ENCODE results near the gene C11orf54.
A peak's percentile ranks its signal among the peaks of the same experiment; 100 is the strongest.

The C11orf54 gene

GRCh38 chr11:93727985-93728791 lies 13.3 kb upstream of the C11orf54 start:
- Mint-ChIP-seq H3K36me3 (ENCODE audit: low read depth) (peaks cover 71% of the 10 kb centered on the region), H3K27me3 (ENCODE audit: low read depth) (no peaks in the 10 kb centered on the region), H3K4me3 (no peak overlapping the region), H3K4me1 (ENCODE audit: low read depth) (peaks cover 6% of the 10 kb centered on the region), H3K9me3 (no peaks in the 10 kb centered on the region), H3K27ac (peak overlapping the region; percentile 3)
- DNase-seq (ENCODE audit: low spot score) = no peak

GRCh38 chr11:93728792-93729128 lies 12.7 kb upstream of the C11orf54 start:
- H3K9me3 Mint-ChIP-seq = no peaks in the 10 kb centered on the region
- peaks cover 74% of the 10 kb centered on the region for H3K36me3 Mint-ChIP-seq (ENCODE audit: low read depth)
- H3K27ac Mint-ChIP-seq = no peak overlapping the region
- no peak overlapping the region for H3K4me3 Mint-ChIP-seq
- H3K4me1 Mint-ChIP-seq (ENCODE audit: low read depth) = peaks cover 7% of the 10 kb centered on the region
- no peaks in the 10 kb centered on the region for H3K27me3 Mint-ChIP-seq (ENCODE audit: low read depth)
- no peak for DNase-seq (ENCODE audit: low spot score)

DNA sequence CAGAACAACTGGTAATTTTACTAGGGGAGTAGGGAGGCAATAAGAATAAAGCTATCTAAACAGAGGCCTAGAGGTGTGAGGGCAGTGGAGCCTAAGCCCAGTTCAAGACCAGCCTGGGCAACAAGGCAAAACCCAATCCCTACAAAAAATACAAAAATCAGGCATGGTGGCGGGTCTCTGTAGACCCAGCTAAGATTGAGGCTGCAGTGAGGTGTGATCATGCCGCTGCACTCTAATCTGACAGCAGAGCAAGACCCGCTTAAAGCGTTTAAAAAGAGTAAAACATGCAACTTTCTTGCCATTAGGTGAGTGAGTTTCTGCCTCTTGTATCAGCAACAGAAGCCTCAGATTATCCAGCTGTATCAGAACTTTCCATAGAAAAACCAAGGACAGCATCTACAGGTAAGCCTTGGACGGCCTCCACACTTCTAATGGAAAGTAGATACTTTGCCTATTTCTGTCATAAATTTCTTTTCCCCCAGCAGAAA lies 12.3 kb upstream of the C11orf54 start:
- no peak overlapping the region for H3K4me3 Mint-ChIP-seq
- no peak for DNase-seq (ENCODE audit: low spot score)
- peaks cover 9% of the 10 kb centered on the region for H3K4me1 Mint-ChIP-seq (ENCODE audit: low read depth)
- no peaks in the 10 kb centered on the region for H3K9me3 Mint-ChIP-seq
- peaks cover 77% of the 10 kb centered on the region for H3K36me3 Mint-ChIP-seq (ENCODE audit: low read depth)
- no peak overlapping the region for H3K27ac Mint-ChIP-seq
- no peaks in the 10 kb centered on the region for H3K27me3 Mint-ChIP-seq (ENCODE audit: low read depth)

DNA sequence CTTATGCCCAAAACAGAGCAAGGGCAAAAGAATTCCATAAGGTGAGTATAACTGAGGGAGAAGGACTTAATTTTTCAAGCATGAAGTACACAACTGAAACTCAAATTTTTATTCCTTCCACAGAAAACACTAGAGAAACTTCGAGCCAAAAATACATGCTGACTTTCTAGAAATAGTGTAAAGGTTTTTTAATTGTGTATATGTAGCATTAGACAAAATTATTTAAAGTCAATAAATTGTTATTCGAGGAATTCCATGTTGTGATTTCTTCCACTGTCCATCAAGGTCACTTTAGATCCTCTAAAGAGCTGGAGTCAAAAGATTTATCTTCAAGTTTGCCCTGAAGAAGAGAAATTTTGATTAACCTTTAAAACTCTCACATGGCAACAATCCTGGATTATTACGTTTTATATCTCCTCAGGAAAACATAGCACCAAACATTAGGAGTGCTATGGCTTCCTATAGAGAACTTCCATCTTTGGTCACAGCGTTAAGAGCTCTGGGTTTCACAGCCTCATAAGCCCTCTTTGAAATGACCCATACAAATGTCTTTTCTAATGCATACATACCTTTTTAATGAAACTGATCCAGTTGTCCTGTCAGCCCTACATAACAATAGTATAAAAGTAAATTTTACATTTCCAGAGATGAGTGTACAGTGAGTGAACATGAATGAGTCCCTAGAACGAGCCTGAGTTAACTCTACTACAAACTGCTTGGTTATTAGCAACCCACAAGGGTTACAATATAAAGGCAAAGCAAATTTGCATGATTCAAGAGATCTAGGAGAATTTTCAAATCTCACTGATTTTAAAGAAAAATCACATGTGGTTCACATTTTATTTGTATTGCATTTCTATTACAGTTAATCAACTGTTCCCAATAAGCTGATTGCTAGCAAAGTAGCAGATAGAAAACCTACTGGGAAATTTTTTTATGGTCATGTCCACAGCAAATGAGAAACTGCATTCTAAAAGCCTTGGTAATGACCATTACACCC lies 11.1 kb upstream of the C11orf54 start:
- Mint-ChIP-seq H3K27ac (peak overlapping the region; percentile 60), H3K9me3 (no peaks in the 10 kb centered on the region), H3K4me3 (no peak overlapping the region), H3K4me1 (ENCODE audit: low read depth) (peaks cover 20% of the 10 kb centered on the region), H3K36me3 (ENCODE audit: low read depth) (peaks cover 82% of the 10 kb centered on the region), H3K27me3 (ENCODE audit: low read depth) (no peaks in the 10 kb centered on the region)
- DNase-seq (ENCODE audit: low spot score) = no peak

DNA sequence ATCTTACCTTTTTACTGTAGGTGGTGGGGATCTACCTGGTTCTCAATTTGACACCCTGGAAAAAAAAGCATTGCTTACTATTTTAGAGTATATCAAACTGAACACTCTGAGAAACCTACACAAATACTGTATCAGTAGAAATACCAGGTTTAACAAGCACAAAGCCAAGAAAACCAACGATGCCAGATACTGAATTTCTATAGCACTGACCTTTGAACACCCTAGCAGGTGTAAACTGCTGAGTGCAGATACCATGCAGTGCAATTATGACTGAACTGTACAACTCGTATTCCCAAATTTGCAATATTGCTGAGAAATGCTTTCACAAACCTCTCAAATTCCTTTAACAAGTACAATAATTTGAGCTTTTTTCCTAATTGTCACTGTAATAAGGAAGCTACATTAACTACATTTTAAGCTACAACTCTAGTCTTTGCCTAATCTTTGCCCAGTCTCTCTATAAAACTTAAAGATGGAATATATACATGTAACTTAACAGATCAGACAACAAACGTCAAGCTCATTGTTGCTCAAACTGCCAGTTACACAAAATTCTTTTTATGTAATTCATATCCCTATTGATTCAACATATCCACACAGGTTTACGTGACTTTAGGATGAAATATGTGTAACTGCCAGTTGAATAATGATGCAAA lies 9.1 kb upstream of the C11orf54 start:
- Mint-ChIP-seq H3K27ac (no peak overlapping the region), H3K4me1 (ENCODE audit: low read depth) (peaks cover 33% of the 10 kb centered on the region), H3K36me3 (ENCODE audit: low read depth) (peaks cover 91% of the 10 kb centered on the region), H3K4me3 (no peak overlapping the region), H3K9me3 (no peaks in the 10 kb centered on the region), H3K27me3 (ENCODE audit: low read depth) (no peaks in the 10 kb centered on the region)
- no peak for DNase-seq (ENCODE audit: low spot score)

GRCh38 chr11:93733474-93733873 lies 8.0 kb upstream of the C11orf54 start:
- no peaks in the 10 kb centered on the region for H3K9me3 Mint-ChIP-seq
- peaks cover 44% of the 10 kb centered on the region for H3K4me1 Mint-ChIP-seq (ENCODE audit: low read depth)
- peak overlapping the region; percentile 15 for H3K4me3 Mint-ChIP-seq
- peak overlapping the region; percentile 20 for H3K27ac Mint-ChIP-seq
- peaks cover 92% of the 10 kb centered on the region for H3K36me3 Mint-ChIP-seq (ENCODE audit: low read depth)
- DNase-seq (ENCODE audit: low spot score) = no peak
- no peaks in the 10 kb centered on the region for H3K27me3 Mint-ChIP-seq (ENCODE audit: low read depth)

- Mint-ChIP-seq H3K36me3 (ENCODE audit: low read depth) (peaks cover 92% of the 10 kb centered on the region), H3K4me1 (ENCODE audit: low read depth) (peaks cover 53% of the 10 kb centered on the region), H3K27ac (no peak overlapping the region), H3K4me3 (peak overlapping the region; percentile 40), H3K27me3 (ENCODE audit: low read depth) (no peaks in the 10 kb centered on the region), H3K9me3 (no peaks in the 10 kb centered on the region)
- DNase-seq (ENCODE audit: low spot score) = no peak
Measured at GRCh38 chr11:93734427-93735222, 6.8 kb upstream of the C11orf54 start.

- Mint-ChIP-seq H3K4me1 (ENCODE audit: low read depth) (peaks cover 54% of the 10 kb centered on the region), H3K4me3 (peak overlapping the region; percentile 58), H3K27ac (no peak overlapping the region), H3K27me3 (ENCODE audit: low read depth) (no peaks in the 10 kb centered on the region), H3K9me3 (no peaks in the 10 kb centered on the region), H3K36me3 (ENCODE audit: low read depth) (peaks cover 92% of the 10 kb centered on the region)
- no peak for DNase-seq (ENCODE audit: low spot score)
Measured at GRCh38 chr11:93735627-93736026, 5.8 kb upstream of the C11orf54 start.

DNA sequence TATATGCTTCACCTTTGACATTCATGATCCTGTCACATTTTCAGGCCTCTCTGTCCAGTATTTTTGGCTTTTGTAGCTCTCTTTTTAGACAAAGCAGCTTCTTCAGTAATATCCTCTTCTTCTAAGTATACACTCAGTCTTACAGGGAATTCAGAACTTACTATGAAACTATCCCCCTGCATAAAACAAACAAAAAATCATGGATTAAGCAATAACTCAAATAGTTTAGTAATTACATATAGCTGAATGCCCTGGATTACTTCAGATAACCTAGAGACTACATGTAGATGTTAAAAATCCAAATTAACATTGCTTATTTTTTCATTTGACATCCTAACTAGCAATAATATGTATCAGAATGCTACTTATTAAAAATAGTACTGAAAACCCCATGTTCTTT lies 5.3 kb upstream of the C11orf54 start:
- H3K27me3 Mint-ChIP-seq (ENCODE audit: low read depth) = no peaks in the 10 kb centered on the region
- no peak overlapping the region for H3K27ac Mint-ChIP-seq
- H3K4me3 Mint-ChIP-seq = peak overlapping the region; percentile 58
- H3K9me3 Mint-ChIP-seq = no peaks in the 10 kb centered on the region
- H3K36me3 Mint-ChIP-seq (ENCODE audit: low read depth) = peaks cover 95% of the 10 kb centered on the region
- peaks cover 54% of the 10 kb centered on the region for H3K4me1 Mint-ChIP-seq (ENCODE audit: low read depth)
- DNase-seq (ENCODE audit: low spot score) = no peak

GRCh38 chr11:93737904-93738612 lies 3.4 kb upstream of the C11orf54 start:
- H3K4me1 Mint-ChIP-seq (ENCODE audit: low read depth) = peaks cover 50% of the 10 kb centered on the region
- H3K27me3 Mint-ChIP-seq (ENCODE audit: low read depth) = no peaks in the 10 kb centered on the region
- peaks cover 81% of the 10 kb centered on the region for H3K36me3 Mint-ChIP-seq (ENCODE audit: low read depth)
- peak overlapping the region; percentile 99 for H3K4me3 Mint-ChIP-seq
- H3K9me3 Mint-ChIP-seq = no peaks in the 10 kb centered on the region
- DNase-seq (ENCODE audit: low spot score) = no peak
- peak overlapping the region; percentile 82 for H3K27ac Mint-ChIP-seq

DNA sequence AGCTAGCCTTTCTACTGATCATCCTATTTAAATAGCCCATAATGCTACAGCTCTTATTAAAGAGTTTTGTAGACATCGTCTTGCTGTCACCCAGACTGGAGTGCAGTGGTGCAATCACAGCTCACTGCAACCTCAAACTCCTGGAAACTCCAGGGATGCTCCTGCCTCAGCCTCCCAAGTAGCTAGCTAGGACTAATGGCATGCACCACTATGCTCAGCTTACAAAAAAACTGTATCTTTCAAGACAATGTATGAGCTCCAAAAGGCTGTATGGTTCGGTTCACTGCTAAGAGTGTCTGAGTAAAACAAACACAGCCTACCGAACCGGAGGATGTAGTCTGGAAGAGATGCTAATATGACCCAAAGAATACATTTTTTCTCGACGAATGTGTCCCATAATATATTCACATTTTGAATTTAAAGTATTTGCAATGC lies 2.8 kb upstream of the C11orf54 start:
- no peak for DNase-seq (ENCODE audit: low spot score)
- Mint-ChIP-seq H3K9me3 (no peaks in the 10 kb centered on the region), H3K4me1 (ENCODE audit: low read depth) (peaks cover 49% of the 10 kb centered on the region), H3K27me3 (ENCODE audit: low read depth) (no peaks in the 10 kb centered on the region), H3K27ac (peak overlapping the region; percentile 76), H3K36me3 (ENCODE audit: low read depth) (peaks cover 75% of the 10 kb centered on the region), H3K4me3 (peak overlapping the region; percentile 99)

DNA sequence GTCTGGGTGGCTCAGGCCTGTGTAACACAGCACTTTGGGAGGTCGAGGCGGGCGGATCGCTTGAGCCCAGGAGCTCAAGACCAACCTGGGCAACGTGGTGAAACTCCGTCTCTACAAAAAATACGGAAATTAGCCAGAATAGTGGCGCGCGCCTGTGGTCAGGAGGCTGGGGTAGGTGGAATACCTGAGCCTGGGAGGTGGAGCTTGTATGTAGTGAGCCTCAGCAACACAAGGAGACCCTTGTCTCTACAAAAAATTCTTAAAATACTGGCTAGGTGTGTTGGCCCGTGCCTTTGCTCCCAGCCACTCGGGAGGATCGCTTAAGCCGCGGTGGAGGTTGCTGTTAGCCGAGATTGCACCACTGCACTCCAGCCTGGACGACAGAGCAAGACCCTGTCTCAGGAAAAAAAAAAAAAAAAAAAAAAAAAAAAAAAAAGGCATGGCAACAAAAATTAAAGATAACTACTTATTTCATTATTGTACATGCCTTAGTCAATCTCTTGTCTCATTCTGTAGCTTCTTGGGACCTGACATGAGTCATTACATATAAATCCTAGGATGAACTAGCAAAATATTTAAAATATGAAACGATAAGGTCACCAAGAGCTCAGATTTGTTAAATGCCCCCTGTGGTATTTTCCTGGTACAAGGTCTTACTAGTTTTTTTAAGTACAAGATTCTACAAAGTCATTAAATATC lies 1.3 kb upstream of the C11orf54 start:
- Mint-ChIP-seq H3K36me3 (ENCODE audit: low read depth) (peaks cover 64% of the 10 kb centered on the region), H3K27me3 (ENCODE audit: low read depth) (no peaks in the 10 kb centered on the region), H3K9me3 (no peaks in the 10 kb centered on the region), H3K27ac (peak overlapping the region; percentile 99), H3K4me1 (ENCODE audit: low read depth) (peaks cover 42% of the 10 kb centered on the region), H3K4me3 (peak overlapping the region; percentile 99)
- no peak for DNase-seq (ENCODE audit: low spot score)
